K562 (cell line): ENCODE data around the gene RPUSD2. TPM values are rescaled to one million over a fixed set of nuclear protein-coding genes. Genes with fewer than 3 reads are reported as not detected.

Experiments
- ATAC-seq: fragments of 200-7000 bp; cut with Tn5 transposase; 3 replicates; pipeline ENCODE4 v1.9.1; 2020; ENCODE audit warnings: moderate library complexity
- BruUV-seq: library from RNA; stranded (reverse); fragments of 400-500 nt; replicated peaks from 2 replicates; lab custom pipeline; 2021; lab: Mats Ljungman, UMichigan
- CTCF ChIA-PET: fragments of 300-600 bp; formaldehyde crosslinking; extraction: SDS; loops from one replicate; lab custom pipeline; 2021; ENCODE audit warnings: low intra/inter-chr PET ratio; lab: Yijun Ruan, JAX
- POLR2A ChIA-PET: fragments of 300-600, 350-650 bp; sonication (Branson Sonifier 250); formaldehyde crosslinking; extraction: SDS; loops from one replicate; lab custom pipeline; 2021; ENCODE audit warnings: antibody characterized with exemption, inconsistent platforms; lab: Yijun Ruan, JAX
- DNase-seq, 4 experiments: peaks; one replicate each; pipeline versions ENCODE4 v3.0.0 to v3.0.0-alpha.2; 2011 to 2018; ENCODE audit warnings: low spot score in 3 of 4, mixed read lengths in 3 of 4; ENCODE audit errors: extremely low read depth in 1 of 4
- FAIRE-seq: peaks from 2 replicates; lab custom pipeline; 2011; peaks lifted over from hg19 to GRCh38; lab: Jason Lieb, UNC
- H2AFZ ChIP-seq: 2 replicates; pipeline ENCODE4 v1.6.0; 2011; ENCODE audit warnings: low read depth, low read length, control low read depth, inconsistent platforms
- H3K27ac ChIP-seq: fragments of 200-600 bp; 3 replicates; pipeline ENCODE4 v1.8.0; 2011; ENCODE audit warnings: low read depth, mild to moderate bottlenecking, control low read depth, inconsistent platforms, low read length, moderate library complexity, mixed read lengths; ENCODE audit errors: extremely low read depth
- H3K27me3 ChIP-seq, 2 experiments: fragments of 300-600 bp in 1 of 2; 2 replicates in 1 of 2; 3 replicates in 1 of 2; pipeline versions ENCODE4 v1.6.0 to v1.8.0; 2011; ENCODE audit warnings: inconsistent platforms in 2 of 2, low read length in 2 of 2, mild to moderate bottlenecking in 1 of 2, mixed read lengths in 1 of 2, moderate library complexity in 1 of 2; ENCODE audit not compliant: control insufficient read depth in 2 of 2, insufficient read depth in 2 of 2
- H3K36me3 ChIP-seq: fragments of 300-600 bp; 3 replicates; pipeline ENCODE4 v1.8.0; 2011; ENCODE audit warnings: mild to moderate bottlenecking, low read length, inconsistent platforms; ENCODE audit not compliant: control insufficient read depth, insufficient read depth
- H3K4me1 ChIP-seq, 2 experiments: fragments of 200-600 bp in 1 of 2; replicated peaks in 1 of 2; 2 replicates in 1 of 2; 3 replicates in 1 of 2; pipeline versions ENCODE4 v1.5.1 to v1.8.0; 2011; ENCODE audit warnings: inconsistent platforms in 2 of 2, low read length in 2 of 2, mild to moderate bottlenecking in 1 of 2, mixed read lengths in 1 of 2, moderate library complexity in 1 of 2; ENCODE audit not compliant: control insufficient read depth in 2 of 2, insufficient read depth in 2 of 2
- H3K4me2 ChIP-seq: 2 replicates; pipeline ENCODE4 v1.6.1; 2011; ENCODE audit warnings: low read length, control low read depth, inconsistent platforms, mixed read lengths; ENCODE audit not compliant: insufficient read depth
- H3K4me3 ChIP-seq: fragments of 200-600 bp; sonication (generic), shearing (Covaris generic); 2 replicates; pipeline ENCODE4 v1.5.1; 2016; ENCODE audit warnings: control low read depth, inconsistent platforms
- H3K79me2 ChIP-seq: fragments of 200-600 bp; 3 replicates; pipeline ENCODE4 v1.8.0; 2011; ENCODE audit warnings: low read length, inconsistent platforms; ENCODE audit not compliant: control insufficient read depth, insufficient read depth
- H3K9ac ChIP-seq, 2 experiments: 2 replicates each; pipeline versions ENCODE4 v1.6.0 to v1.6.1; 2011; ENCODE audit warnings: low read depth in 2 of 2, low read length in 2 of 2, control low read depth in 1 of 2, inconsistent platforms in 1 of 2, mild to moderate bottlenecking in 1 of 2, mixed read lengths in 1 of 2; ENCODE audit not compliant: insufficient read depth in 1 of 2
- H3K9me1 ChIP-seq: one replicate; pipeline ENCODE4 v1.6.0; 2011; ENCODE audit warnings: inconsistent platforms, mild to moderate bottlenecking, low read length, moderate library complexity; ENCODE audit not compliant: control insufficient read depth, insufficient read depth
- H3K9me3 ChIP-seq: replicated peaks from 2 replicates; pipeline ENCODE4 v1.5.1; 2011; ENCODE audit warnings: low read depth, low read length, inconsistent platforms; ENCODE audit not compliant: control insufficient read depth, insufficient read depth
- H4K20me1 ChIP-seq: replicated peaks from 2 replicates; pipeline ENCODE4 v1.6.1; 2011; ENCODE audit warnings: low read length, inconsistent platforms, mixed read lengths; ENCODE audit not compliant: control insufficient read depth, insufficient read depth
- ARID3A ChIP-seq: IDR thresholded peaks from 2 replicates; pipeline ENCODE4 v1.6.1; 2012; ENCODE audit warnings: low read depth, low read length, improper control_type of control experiment, borderline replicate concordance
- ARID4B ChIP-seq: sonication (generic); formaldehyde crosslinking; IDR thresholded peaks from 2 replicates; pipeline ENCODE4 v1.8.0; 2022; ENCODE audit warnings: mild to moderate bottlenecking, missing genetic modification reagents
- CAMTA2 ChIP-seq: fragments of 250-450 bp; sonication (Bioruptor Pico); conservative IDR thresholded peaks from 2 replicates; pipeline ENCODE4 v1.5.1; 2022
- ELK3 ChIP-seq: fragments of 450-650 bp; formaldehyde crosslinking; IDR thresholded peaks from 2 replicates; pipeline ENCODE4 v1.4.0; 2020; ENCODE audit warnings: mild to moderate bottlenecking
- FOXJ3 ChIP-seq: sonication (generic); formaldehyde crosslinking; IDR thresholded peaks from 2 replicates; pipeline ENCODE4 v1.4.0; 2020; ENCODE audit warnings: mild to moderate bottlenecking, missing genetic modification reagents
- HMG20B ChIP-seq: fragments of 250-450 bp; sonication (Bioruptor Pico); IDR thresholded peaks from 2 replicates; pipeline ENCODE4 v1.5.0; 2021; ENCODE audit warnings: mild to moderate bottlenecking
- HNRNPK ChIP-seq: fragments of 200-400 bp; formaldehyde crosslinking; IDR thresholded peaks from one replicate; pipeline ENCODE4 v1.6.1; 2018; ENCODE audit warnings: mild to moderate bottlenecking, low read depth, low read length; ENCODE audit not compliant: poor library complexity, severe bottlenecking
- NFXL1 ChIP-seq: fragments of 450-650 bp; formaldehyde crosslinking; IDR thresholded peaks from 2 replicates; pipeline ENCODE4 v1.4.0; 2021; ENCODE audit warnings: mild to moderate bottlenecking
- TCF7 ChIP-seq: sonication (generic); IDR thresholded peaks from 2 replicates; pipeline ENCODE4 v1.6.1; 2016; ENCODE audit warnings: antibody characterized with exemption, borderline replicate concordance
- YY1 ChIP-seq, 3 experiments: IDR thresholded peaks; 2 replicates each; pipeline ENCODE4 v1.6.1; 2011; ENCODE audit warnings: low read length in 2 of 3, mild to moderate bottlenecking in 2 of 3, moderate library complexity in 2 of 3, borderline replicate concordance in 1 of 3, control low read depth in 1 of 3, low read depth in 1 of 3; ENCODE audit not compliant: insufficient read depth in 3 of 3, insufficient replicate concordance in 2 of 3, control insufficient read depth in 1 of 3, insufficient read length in 1 of 3; ENCODE audit errors: extremely low read depth in 1 of 3
- ZNF586 ChIP-seq: fragments of 450-650 bp; formaldehyde crosslinking; conservative IDR thresholded peaks from 2 replicates; pipeline ENCODE4 v1.4.0; 2020; ENCODE audit warnings: mild to moderate bottlenecking, moderate library complexity
- WGBS: fragments of 100-300 bp; shearing (Covaris generic); methylation state at CpG from one replicate; pipeline ENCODE4 v1.1.6; 2016; ENCODE audit warnings: low coverage, mixed read lengths; ENCODE audit not compliant: insufficient coverage; ENCODE audit errors: missing lambda C conversion rate; 5-methylcytosine and 5-hydroxymethylcytosine counted together
- in situ Hi-C: fragments of 300-500 bp; cut with MboI; formaldehyde crosslinking; loops from 4 replicates; pipeline ENCODE4 v1.15.0; 2018; ENCODE audit warnings: inconsistent platforms, mixed read lengths
- intact Hi-C: fragments of 100-400 bp; cut with micrococcal nuclease; formaldehyde crosslinking; loops from 2 replicates; pipeline ENCODE4 v1.14.2; 2022
- polyA plus RNA-seq, 8 experiments: library from polyadenylated mRNA; depleted of rRNA in 4 of 8; stranded (reverse) in 5 of 8; unstranded in 3 of 8; fragments of >200 nt; fragmentation: Nextera tagmentation in 2 of 8; fragmentation: Illumina TruSeq in 1 of 8; extraction: Ambion mirVana in 2 of 8; extraction: Trizol in 1 of 8; gene quantifications; 2 replicates each; pipeline versions ENCODE4 v1.2.1 to v1.2.3, GENCODE V29; 2011 to 2014; ENCODE audit warnings: inconsistent platforms in 1 of 8, missing spikeins in 1 of 8
- total RNA-seq, 7 experiments: library from RNA; depleted of rRNA in 6 of 7; stranded (reverse); fragments of >200 nt in 6 of 7; fragmentation: Illumina TruSeq in 2 of 7; extraction: Trizol in 2 of 7; gene quantifications; 2 replicates each; pipeline versions ENCODE4 v1.2.1 to v1.2.3, GENCODE V29; 2011 to 2021; ENCODE audit warnings: low replicate concordance in 1 of 7
- TF ChIP-seq, protein P1 (sequence below): fragments of 250-450 bp; sonication (Bioruptor Pico); IDR thresholded peaks from 2 replicates; pipeline ENCODE4 v1.9.0; 2021; ENCODE audit warnings: mild to moderate bottlenecking

Gene RPUSD2
- total and polyA plus RNA-seq, 9 of the 15 experiments (the other 6 are each of a cell fraction or from before 2014, with no cell fraction given), result 3.7 to 30.2 (median 14.3) TPM

GRCh38 chr15:40543631-40544294 is 25.3 kb upstream of the RPUSD2 start:
- no peak for FAIRE-seq
- Histone ChIP-seq H3K9me1 (no peaks in the 10 kb centered on the region), H2AFZ (no peak overlapping the region), H4K20me1 (no peaks in the 10 kb centered on the region; the same call in 1 of the 2 replicates), H3K9me3 (no peaks in the 10 kb centered on the region)
- intact Hi-C loops (no loop called here), in situ Hi-C loops (no loop called here)
- POLR2A ChIA-PET, result interaction anchor here (0.7 kb wide), 1 partner anchor 9 kb away, joined by 3 read pairs; no protein-coding TSS in a partner anchor
- TF ChIP-seq NFXL1 (no peak), YY1 (IDR thresholded peaks at IDR 0.05; ENCODE audit: borderline replicate concordance in 1 of 3, control insufficient read depth in 1 of 3, extremely low read depth in 1 of 3, insufficient read depth in 3 of 3, insufficient read length in 1 of 3, insufficient replicate concordance in 2 of 3, low read depth in 1 of 3, low read length in 2 of 3) (no peak), FOXJ3 (CRISPR knock-in tag) (no peak), ELK3 (no peak), ARID4B (CRISPR knock-in tag) (no peak), HMG20B (CRISPR knock-in tag) (no peak), CAMTA2 (CRISPR knock-in tag) (no peak), ZNF586 (CRISPR knock-in tag) (no peak), ARID3A (no peak), HNRNPK (no peak), TCF7 (no peak)
- TF ChIP-seq, protein P1, sequence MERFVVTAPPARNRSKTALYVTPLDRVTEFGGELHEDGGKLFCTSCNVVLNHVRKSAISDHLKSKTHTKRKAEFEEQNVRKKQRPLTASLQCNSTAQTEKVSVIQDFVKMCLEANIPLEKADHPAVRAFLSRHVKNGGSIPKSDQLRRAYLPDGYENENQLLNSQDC, result no peak
- TF ChIP-seq, all 486 proteins: peak for 0
- Histone ChIP-seq H3K4me2 (no peak overlapping the region), H3K4me1 (peaks cover 3 to 7% of the 10 kb centered on the region in 2 experiments; a peak in 3 of 5 replicates), H3K79me2 (no peaks in the 10 kb centered on the region), H3K4me3 (no peak overlapping the region), H3K27me3 (no peaks in the 10 kb centered on the region), H3K9ac (no peak overlapping the region; a peak in 1 of 4 replicates), H3K36me3 (peaks cover 16% of the 10 kb centered on the region; the same call in 1 of the 3 replicates), H3K27ac (no peak overlapping the region)
- ATAC-seq (no peak), DNase-seq (no peak)
- WGBS, result 46% methylated on average over 5 of the region's 5 CpGs
- no TSS peak for BruUV-seq
- CTCF ChIA-PET, result no interaction called here
